Stimulated activated naive CD4-positive, alpha-beta T cell (primary cell): ENCODE results near the gene BMP5.

ENCODE experiments used
- DNase-seq, 6 experiments: peaks; one replicate each; lab custom pipeline; 2025; lab: John Stamatoyannopoulos, UW

BMP5 gene

DNA sequence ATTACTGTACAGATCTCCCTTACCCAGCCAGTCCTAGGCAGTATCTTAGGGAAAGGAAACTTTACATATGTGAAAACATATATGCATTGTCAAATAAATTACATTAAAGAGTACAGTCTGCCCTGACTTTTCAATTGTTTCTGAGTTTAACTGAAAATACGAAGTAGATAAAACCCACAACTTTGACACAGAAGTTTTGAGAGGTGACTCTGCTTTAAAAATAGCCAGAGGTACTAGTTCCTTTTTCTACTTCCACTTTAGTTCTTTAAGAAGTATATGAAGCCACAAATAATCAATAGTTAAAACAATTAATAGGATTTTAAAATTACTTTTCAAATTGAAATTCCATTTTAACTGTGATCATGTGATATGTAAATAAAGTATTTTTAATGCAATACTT is 62.9 kb downstream of the BMP5 start:
- no peak for DNase-seq

DNA sequence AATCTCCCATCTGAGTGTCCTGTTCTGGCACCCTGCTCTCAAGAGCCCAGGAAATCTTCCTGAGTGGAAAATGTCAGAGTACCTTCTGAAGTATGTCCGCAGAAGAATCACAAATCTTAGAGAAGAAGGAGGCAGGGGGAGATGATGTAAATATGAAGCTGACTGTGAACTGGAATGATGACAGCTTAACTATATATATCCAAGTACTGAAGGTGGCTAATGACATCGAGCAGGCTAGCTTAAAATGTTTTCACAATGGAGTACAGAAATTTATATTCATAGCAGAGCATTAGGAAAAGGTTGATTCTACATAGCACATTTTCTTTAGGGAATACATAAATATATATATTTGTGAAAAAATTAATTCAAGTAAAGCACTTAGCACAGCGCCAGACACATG is 64.3 kb downstream of the BMP5 start:
- DNase-seq, result no peak

DNA sequence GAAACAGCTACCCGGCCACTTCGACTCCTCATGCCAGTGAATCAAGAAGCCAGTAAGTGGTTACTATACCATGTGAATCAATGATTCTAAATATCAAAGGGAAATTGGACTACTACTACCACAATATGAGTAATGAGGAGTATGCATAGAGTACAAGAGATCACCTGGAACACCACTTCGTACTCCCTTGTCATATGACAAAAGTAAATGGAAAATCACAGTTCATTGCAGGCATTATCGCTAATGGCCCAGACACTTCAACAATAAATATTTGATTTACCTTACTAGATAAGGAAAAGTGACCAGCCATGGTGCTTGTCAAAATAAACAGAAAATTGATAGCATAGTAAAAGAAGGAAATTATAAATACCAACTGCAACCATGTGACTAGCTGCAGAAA is 73.1 kb downstream of the BMP5 start:
- DNase-seq, result no peak

DNA sequence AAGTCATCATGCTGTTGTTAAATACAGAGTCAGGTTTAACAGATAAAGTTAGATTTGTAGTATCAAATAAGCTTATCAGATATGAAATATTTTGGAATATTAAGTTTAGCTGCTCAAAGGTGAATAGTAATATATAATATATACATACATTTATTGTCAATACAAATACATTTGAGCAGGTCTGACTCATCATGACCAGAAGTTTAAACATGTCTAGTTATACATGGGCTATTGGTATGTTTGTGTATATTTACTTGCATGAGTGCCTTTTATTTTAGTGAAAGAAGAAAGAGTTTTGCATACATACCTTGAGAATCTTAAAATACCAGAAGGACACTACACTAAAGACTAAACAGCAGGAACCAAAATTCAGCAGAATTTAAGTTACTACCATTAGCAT is 76.8 kb downstream of the BMP5 start:
- DNase-seq, result no peak

DNA sequence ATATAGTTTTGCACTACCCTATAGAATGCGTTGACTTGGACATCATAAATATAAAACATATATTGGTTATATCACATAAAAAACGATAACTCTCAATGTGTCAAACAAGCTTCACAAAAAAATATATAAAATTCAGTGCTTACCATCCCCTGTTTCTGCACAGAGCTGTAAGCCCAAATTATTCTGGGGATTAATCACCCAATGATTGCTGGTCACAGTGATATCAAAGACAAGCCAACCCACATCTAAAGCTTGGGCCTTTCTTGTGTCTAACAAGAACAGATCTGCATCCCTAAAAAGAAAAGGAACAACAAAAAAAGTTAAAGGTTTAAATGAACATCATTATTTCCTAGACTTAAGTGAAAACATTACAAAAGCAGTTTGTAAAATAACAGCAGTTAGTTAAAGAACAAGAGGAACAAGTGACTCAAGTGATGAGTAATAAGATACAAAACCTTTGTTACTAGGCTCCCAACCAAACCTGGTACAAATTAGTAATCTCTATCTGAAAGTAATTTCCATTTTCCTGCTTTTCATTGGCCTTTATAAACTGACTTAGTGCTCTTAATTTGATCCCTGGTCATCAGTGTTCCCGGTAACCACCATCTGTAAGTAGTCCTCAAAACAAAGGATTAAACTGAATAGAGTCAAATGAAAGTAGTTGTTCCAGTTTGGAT is 81.1 kb downstream of the BMP5 start:
- DNase-seq, result no peak

DNA sequence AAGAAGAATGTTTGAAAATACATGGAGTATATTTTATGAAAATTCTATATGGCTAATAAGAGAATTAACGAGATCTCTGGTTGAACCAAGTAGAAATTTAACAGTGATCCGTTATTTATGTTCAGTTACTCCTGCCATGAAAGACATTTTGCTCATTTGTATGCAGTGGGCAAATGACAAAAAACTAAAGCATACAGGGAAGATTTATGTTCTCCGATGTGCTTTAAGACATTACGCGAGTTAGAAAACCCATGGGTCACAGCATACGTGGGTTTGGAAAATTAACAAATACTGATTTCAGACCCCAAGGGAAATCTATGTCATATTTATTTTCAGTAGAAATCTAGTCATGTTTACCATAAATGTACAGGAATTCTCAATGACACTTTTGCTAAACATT is 90.1 kb downstream of the BMP5 start:
- DNase-seq, result no peak

DNA sequence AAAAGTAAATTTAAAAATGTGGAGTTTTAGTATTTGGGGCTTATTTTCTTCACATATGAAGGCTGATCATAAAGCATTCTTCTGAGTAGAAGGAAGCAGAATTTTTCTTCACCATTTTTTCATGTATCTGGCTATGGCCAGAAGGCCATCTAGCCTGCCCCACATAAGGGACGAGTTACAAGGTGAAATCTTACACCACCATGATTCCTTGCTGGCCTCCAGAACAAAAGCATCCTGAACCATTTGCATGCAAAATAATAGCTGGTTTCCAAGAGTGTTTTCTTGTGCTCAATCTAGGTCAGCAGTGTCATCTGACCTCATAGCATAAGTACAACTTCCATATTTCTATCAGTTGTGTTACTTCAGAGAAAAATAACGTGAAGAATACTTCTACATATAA is 93.1 kb downstream of the BMP5 start:
- DNase-seq, result no peak

DNA sequence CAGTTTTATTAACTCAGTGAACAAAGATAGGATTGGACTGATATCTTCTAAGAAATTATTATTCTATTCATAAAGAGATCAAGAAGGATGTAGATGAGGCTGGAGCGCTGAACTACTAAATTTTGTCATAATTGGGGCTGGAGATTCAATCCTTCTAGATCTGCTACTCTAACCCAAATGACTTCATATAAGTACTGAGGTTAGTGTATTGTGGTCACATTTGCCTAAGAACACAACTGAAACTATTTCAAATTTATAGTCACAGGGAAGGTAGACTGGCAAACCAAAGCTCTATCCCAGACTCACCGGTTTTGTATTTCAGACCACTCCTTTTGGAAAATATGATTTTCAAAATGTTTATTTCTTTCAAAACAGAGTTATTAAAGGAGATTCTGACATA is 96.7 kb downstream of the BMP5 start:
- no peak for DNase-seq

DNA sequence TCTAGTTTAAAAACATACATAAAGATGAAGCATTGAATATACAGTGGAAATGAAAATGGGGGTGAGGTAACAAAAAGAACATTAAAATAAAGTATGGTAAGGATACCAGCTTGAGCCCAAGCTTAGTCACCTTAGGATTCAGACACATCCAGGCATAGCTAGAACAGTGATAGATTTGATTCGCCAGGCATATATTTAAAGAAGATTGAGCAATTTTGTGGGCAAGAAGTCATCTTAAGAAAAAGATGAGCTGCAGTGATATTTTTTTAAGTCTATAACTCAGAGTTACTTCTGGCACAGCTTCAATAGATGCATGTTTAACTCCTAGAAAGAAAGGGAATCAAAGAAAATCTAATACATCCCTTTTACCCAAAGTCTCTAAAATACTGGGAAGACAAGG is 97.9 kb downstream of the BMP5 start:
- no peak for DNase-seq

DNA sequence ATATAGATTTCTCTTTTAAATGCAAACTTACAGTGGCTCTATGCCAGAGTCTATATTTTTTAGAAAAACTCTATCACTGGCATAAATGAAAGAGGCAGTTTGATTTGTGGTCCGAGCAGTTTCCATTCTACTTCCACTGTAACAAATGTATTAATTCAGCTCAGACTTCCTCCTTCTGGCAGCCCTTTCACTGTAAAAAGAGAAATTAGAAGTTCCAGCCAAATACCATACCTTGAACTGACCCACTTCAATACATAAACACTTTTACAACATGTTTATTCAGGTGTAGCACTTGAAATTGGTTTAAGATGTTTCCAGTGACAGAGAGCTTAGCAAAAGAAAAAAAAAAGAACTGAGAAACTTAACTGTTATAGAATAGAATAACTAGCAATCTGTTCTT is 99.3 kb downstream of the BMP5 start:
- DNase-seq, result no peak

DNA sequence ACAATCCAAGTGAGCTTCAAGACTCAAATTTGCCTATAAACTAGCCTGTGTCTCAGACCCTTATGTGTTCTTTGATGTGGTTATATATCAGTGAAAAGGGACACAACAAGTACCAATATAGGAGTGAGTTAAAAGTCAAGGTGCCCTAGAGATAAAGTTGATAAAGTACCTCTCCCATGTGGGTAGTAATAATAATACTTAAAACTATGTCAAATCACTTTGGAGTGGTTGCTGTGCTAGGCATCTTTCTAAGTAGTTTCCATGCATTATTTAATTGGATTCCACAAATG is 100.4 kb downstream of the BMP5 start:
- no peak for DNase-seq

DNA sequence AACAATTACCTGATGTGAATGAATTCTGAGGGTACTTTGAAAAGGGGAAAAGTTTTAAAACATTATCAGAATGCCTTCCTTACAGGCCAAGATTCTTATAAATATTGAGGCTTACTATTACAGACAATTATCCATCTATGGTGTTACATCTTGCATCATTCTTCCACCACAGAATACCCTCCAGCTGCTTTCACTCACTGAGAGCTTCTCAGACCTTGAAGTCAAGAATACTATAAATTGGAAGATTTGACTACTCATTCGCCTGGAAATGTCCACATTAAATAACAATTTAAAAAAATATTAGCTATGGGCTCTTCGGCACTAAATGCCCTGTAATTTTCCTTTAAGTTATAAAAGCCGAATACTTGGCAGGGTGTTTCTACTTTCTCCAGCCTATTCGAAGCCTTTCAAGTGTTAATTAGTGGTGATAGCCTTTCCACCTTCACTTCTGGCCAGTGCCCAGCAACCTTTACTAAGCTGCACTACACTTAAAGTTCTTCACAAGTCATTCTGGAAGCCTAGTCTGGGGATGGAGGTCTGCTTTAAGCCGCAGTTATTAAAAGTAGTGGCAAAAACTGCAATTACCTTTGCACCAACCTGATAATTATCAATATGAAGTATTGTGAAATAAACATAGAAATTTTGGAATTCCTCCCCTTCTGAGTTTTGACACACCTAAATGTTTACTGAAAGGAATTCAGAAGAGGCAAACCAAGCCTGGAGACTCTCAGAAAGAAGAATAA is 100.9 kb downstream of the BMP5 start:
- DNase-seq, result no peak

DNA sequence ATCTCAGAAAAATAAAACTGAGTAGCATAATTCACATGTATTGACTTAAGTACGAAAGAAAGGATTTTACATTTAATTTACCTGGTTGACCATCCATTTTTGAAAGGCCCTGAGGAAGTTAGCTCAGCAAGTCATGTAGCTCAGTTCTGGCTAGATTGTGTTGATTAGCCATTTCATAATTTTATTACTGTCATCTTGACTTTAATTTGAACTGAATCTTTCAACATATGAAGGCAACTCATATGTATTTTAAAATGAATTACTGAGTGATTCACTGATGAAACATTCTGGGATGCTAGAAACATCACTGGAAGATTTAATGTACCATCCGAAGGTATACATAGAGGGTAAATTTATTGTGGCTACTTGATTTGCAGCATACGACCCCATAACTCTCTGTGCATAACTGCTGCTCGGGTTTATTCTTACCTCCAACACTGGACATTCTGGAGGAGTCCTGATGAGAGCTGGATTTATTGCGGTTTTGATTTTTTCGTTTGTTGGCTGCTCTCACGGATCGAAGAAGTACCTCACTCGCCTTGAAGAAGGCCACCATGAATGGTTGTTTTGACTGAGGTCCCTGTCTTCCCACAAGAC is 101.7 kb downstream of the BMP5 start:
- DNase-seq, result no peak

DNA sequence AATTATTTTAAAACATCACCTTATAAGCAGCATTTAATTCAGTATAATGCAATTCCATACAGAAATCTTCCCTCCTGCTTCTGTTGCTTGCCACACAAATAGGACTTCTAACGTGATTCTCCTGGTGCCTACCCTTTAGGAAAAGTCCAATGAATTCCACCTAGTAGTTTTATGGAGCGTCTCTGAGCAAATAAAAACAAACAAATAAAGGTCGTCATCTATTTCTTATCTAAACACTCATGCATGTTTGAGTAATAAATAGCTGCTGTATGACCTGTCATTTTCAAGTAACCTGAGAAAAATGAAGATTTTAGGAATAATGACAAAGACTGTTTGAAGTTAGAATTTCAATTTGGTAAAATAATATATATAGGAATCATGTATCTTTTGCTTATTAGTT is 102.7 kb downstream of the BMP5 start:
- no peak for DNase-seq

DNA sequence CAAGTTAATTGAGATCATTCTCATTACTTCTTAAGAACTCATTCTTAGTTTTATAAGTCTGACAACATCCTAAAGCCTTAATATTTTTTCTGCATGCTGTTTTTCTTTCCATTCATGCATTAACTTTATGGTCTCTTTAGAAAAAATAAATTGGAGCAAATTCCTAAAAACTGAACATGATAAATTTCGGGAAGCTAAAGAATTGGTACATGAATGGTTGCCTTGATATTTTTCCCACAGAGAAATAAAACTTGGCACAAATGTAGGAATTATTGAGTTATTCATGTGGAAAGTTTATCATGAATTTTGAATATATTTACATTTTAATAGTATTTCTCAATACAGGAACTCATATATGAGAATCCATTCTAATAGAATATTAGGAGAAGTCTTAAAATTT is 115.9 kb downstream of the BMP5 start:
- DNase-seq, result no peak

DNA sequence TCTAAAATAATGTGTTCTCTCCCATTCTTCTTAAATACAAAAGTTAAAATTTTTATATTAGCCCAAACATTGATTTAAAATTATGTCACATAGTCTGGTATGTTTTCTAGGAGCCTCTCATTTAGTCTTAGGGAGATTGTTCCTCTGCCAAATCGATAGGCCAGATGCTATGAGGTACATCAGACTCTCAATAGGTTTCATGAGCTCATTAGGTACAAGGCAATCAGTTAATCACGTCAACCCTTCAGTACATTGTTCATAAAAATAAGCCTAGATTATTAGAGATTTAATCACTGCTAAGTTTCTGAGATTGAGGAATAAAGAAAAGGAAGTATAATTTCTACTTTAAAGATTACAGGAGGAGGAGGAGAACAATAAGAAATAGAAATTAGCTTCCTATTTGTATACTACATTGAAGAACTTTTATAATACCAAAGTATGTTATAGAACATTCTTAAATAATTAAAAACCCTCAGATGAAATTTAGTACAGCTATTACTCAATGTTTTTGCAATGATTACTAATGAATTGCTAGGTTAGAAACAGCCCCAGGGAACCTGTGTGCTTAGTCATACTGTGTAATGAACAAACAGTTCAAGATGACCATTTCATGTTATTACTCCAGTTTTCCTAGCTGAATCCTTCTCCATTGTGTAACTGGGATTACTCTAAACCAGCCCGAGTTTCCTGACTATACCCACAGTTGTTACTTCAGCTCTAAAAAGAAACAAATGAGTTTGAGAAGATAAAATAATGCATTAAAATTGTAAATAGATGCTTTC is 117.0 kb downstream of the BMP5 start:
- no peak for DNase-seq

DNA sequence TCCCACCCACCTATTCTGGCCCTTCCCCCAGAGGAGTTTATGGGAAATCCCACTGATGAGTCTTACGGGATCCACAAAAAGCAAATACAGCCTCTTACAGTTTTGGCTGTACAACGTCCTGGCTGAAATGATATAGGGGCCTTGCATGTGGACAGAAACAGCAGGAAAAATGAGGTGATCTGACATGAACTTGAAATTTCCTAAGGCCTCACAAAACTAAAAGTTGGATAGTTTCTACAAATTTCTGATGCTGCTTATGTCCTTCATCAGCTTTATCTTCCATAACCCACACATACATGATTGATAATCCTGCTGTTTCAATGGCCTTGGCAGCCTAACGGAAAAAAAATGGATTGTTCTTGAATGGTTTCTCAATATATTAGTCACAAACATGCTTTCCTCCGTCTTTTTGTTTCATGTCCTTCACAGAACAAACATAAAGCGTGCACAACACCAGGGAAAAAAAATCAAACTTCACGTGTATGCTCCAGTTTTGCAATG is 118.8 kb downstream of the BMP5 start:
- no peak for DNase-seq

DNA sequence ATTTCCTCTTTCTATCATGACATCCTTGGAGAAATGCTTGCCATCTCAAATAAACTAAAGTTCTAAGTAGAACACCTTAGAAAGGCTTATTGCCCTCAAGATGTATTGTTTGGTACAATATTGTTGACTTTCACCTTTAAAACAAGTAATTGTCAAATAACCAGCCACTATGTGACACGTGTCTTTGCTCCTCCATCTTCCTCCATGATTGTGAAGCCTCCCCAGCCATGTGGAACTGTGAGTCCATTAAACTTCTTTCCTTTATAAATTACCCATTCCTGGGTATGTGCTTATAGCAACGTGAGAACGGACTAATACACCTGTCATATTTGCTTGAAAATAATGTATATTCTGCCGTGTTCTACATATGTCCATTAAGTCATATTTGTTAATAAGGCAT is 126.5 kb downstream of the BMP5 start:
- no peak for DNase-seq

DNA sequence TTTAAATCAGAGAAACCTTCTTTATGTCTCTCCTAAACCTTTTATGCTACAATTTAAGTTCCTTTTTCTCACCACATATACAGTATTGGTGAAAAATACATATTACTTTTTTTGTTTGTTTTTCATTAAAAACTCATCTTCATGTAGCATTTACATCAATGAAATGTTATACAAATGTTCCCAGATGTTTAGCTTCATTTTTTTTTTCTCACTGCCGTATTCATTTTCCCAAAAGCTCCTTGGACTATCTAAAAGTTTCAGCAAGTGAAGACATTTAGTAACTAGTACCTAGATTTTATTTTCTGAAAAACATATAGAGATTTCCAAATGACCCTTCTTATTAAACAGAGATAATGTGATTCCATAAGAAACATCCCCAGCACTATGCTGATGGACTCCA is 128.9 kb downstream of the BMP5 start:
- no peak for DNase-seq

DNA sequence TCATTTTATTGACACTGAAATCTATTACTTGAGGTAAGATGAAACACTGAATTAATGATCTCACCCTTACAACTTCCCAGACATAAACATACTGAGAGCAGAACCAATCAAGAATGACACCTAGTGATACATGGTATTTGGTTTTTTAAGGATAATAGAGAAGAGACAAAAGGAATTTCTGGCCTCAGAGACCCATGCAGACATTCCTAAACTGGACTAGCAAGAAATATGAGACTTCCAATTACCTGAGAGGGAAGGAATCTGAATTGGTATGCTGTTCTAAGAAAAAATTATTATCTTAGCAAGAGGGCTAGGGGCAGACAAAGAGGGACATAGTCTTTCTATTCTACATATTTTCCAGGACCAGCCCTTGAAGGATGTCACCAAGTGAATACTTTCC is 141.1 kb downstream of the BMP5 start:
- DNase-seq, result no peak

DNA sequence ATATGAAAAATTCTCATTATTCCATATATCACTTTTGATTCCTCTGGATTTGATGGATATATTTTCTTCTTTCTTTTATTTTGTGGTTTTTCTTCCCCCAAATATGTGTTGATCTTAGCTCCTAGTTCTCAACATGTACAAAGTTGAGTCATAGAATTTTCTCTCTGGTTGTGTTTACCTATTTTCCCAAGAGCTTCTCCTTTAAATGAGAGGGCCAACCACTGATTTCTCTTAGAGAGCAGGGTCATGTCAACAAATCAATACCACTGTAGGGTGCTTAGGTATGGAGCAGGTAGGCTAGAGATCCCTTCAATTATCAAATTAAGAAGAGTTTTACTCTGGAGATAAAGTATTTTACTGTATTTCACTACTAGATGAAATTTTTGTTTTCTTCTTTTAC is 145.7 kb downstream of the BMP5 start:
- DNase-seq, result no peak

DNA sequence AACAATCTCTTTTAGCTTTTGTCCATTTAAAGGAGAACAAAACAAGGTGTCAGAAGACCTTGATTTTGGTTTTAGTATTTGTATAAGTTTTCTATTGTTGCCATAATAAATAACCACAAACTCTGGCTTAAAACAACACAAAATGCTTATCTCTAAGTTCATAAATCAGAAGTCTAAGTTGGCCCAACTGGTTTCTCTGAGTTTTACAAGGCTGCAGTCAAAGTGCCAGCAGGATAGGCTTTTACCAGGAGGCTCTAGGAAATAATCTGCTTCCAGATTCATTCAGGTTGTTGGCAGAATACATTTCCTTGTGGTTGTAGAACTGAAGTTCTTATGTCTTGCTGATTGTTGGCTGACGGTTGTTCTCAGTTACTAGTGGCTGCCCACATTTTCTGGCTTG is 149.2 kb downstream of the BMP5 start:
- no peak for DNase-seq

DNA sequence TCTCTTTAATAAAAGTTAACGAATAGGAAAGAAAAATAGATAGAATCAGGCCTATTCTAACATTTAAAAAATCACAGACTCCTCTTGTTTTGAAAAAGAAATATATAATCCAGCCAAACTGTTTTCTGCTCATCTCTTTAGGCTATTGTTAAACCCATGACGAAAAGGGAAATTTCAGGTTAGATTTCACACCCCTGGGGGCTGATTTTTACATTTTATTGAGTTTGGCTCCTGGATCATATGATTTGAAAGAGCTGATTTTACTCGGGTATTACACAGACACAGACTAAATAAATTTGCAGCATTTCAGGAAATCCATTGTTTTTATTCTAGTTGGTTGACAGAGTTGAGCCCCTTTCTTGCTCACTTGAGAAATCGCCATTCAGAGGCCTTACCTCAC is 160.6 kb downstream of the BMP5 start:
- no peak for DNase-seq
